Measurements from ENCODE around the gene GSN.

The GSN gene

GRCh38 chr9:121303456-121304451, 35.8 kb downstream of the GSN start:
- no peak for DNase-seq

GRCh38 chr9:121304707-121305106, 36.7 kb downstream of the GSN start:
- no peak for DNase-seq

- DNase-seq, result no peak
Observed at GRCh38 chr9:121305269-121305994, 37.5 kb downstream of the GSN start.

- no peak for DNase-seq
Observed at GRCh38 chr9:121307976-121308375, 40.0 kb downstream of the GSN start.

- no peak for DNase-seq
Observed at GRCh38 chr9:121308765-121309164, 40.8 kb downstream of the GSN start.

GRCh38 chr9:121309171-121309570, 41.2 kb downstream of the GSN start:
- no peak for DNase-seq

GRCh38 chr9:121309833-121310425, 42.0 kb downstream of the GSN start:
- DNase-seq, result no peak

- no peak for DNase-seq
Observed at GRCh38 chr9:121310571-121310970, 42.6 kb downstream of the GSN start.

- no peak for DNase-seq
Observed at GRCh38 chr9:121312169-121312568, 44.2 kb downstream of the GSN start.

GRCh38 chr9:121313458-121314152, 45.6 kb downstream of the GSN start:
- no peak for DNase-seq

- DNase-seq, result no peak
Observed at GRCh38 chr9:121316378-121316777, 48.4 kb downstream of the GSN start.

- no peak for DNase-seq
Observed at GRCh38 chr9:121316852-121317373, 49.0 kb downstream of the GSN start.

GRCh38 chr9:121317737-121318630, 50.0 kb downstream of the GSN start:
- no peak for DNase-seq

- DNase-seq, result no peak
Observed at GRCh38 chr9:121318631-121319382, 50.8 kb downstream of the GSN start.

GRCh38 chr9:121319383-121319780, 51.4 kb downstream of the GSN start:
- no peak for DNase-seq

- DNase-seq, result peak in 1 of 2 donors; percentile 28
Observed at GRCh38 chr9:121321016-121321503, 53.1 kb downstream of the GSN start.

GRCh38 chr9:121322037-121322736, 54.2 kb downstream of the GSN start:
- no peak for DNase-seq

- DNase-seq, result no peak
Observed at GRCh38 chr9:121322737-121323448, 54.9 kb downstream of the GSN start.

- DNase-seq, result no peak
Observed at GRCh38 chr9:121323449-121324151, 55.6 kb downstream of the GSN start.

All from CD4-positive, alpha-beta T cell treated with Interferon alpha-2 for 1 hour (primary cell).